Sciatic nerve (tissue), 2 donors: ENCODE measurements around the gene CLIC1. TPM values are rescaled to one million over a fixed set of nuclear protein-coding genes. Genes with fewer than 3 reads are reported as not detected.

Experiments
- ATAC-seq: fragments of 200-7000 bp; cut with Tn5 transposase; one replicate; pipeline ENCODE4 v1.9.1; 2020; ENCODE audit warnings: mild to moderate bottlenecking, moderate library complexity
- DNase-seq: peaks from one replicate; pipeline ENCODE4 v3.0.0-alpha.2; 2020; ENCODE audit warnings: low spot score
- intact Hi-C: fragments of 100-400 bp; cut with DNase I; formaldehyde crosslinking; loops from one replicate; pipeline ENCODE4 v1.14.2; 2022
- total RNA-seq: library from RNA; stranded (reverse); fragmentation: NEBNext Ultra II Directional; extraction: Animal tissue kit (Norgen Biotek cat#: 25700); gene quantifications from one replicate; pipeline ENCODE4 v1.2.1, GENCODE V29; 2021
- donor health status: DM: no; HTN: no; CAD: no.
- donor health status: DM: no; HTN: no; CAD: no.

Gene CLIC1
- total RNA-seq, 1 donor from 2014 or later: 239 TPM

- intact Hi-C loops: loop anchor here (10.0 kb wide), 1 partner anchor 107 kb away; no protein-coding TSS in a partner anchor
- DNase-seq (no peak), ATAC-seq (no peak)
These were observed 8.3 kb downstream of the CLIC1 start for GRCh38 chr6:31727717-31728671.

DNA sequence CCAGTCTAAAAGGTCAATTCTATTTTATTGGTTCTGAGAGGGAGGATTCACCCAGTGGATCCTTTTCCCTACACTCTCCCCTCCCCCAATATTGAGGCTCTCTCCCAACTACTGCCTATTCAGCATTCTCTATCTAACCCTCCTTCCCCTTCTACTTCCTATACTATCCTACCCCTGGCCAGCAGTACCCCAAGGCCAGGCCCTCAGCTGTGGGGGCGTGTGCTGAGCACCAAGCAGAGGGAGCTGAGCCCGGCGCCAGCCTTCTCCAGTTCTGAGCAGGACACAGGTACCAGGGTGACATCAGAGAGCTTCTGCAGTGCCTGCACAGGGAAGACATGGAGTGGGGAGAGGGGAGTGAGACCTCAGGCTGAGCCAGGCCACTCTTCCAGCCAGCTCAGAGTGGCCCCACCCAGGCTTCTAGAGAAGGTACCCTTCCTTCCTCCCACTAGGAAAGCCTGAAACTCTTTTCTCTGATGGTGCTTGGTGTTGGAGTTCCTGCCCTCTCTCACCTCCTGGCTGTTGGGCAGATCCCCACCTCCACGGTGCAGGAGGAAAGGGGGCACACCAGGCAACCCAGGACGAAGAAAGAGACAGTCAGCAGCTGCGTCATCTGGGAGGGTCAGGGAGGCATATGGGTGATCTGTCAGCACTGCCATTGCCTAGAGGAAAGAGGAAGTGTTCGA lies 9.2 kb downstream of the CLIC1 start:
- DNase-seq (no peak), ATAC-seq (no peak)
- intact Hi-C loops: loop anchor here (10.0 kb wide), 1 partner anchor 108 kb away; no protein-coding TSS in a partner anchor

DNA sequence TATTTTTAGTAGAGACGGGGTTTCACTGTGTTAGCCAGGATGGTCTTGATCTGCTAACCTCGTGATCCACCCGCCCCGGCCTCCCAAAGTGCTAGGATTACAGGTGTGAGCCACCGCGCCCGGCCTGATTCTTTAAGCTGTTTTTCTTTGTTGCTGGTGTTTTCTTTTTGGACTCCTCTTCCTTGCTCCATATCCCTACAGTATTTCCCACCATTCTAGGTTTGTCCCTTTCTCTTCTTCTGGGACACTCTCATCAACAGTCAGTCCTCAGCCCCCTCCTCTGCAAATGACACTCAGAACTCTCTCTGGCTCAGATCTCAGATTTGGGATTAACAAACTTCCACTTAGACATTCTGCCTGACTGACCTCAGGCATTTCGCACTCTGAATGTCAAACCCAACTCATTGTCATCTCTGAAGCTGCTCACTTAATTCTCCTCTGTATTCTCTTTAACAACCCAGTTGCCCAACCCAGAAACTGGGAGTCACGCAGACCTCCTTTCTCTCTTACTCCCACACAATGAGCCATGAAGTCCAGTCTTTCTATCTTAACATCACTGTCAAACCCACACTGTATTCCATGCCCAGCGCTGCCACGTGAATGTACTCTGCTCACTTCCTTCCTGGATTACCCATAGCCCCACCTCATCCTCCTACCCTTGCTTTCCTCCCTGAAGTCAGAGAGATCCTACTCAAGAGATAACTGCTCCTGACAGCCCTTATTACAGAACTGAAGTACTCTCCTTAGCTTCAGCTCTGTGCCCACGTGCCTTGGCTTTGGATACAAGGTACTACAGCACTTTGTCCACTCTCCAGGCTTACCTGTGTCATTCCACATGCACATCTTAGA lies 10.6 kb downstream of the CLIC1 start:
- DNase-seq: no peak
- ATAC-seq: no peak
- intact Hi-C loops: loop anchor here (10.0 kb wide), 1 partner anchor 109 kb away; no protein-coding TSS in a partner anchor

- intact Hi-C loops: loop anchor here (10.0 kb wide), 1 partner anchor 111 kb away; no protein-coding TSS in a partner anchor
- ATAC-seq (no peak), DNase-seq (no peak)
These were observed 12.2 kb downstream of the CLIC1 start for GRCh38 chr6:31723980-31724691.

DNA sequence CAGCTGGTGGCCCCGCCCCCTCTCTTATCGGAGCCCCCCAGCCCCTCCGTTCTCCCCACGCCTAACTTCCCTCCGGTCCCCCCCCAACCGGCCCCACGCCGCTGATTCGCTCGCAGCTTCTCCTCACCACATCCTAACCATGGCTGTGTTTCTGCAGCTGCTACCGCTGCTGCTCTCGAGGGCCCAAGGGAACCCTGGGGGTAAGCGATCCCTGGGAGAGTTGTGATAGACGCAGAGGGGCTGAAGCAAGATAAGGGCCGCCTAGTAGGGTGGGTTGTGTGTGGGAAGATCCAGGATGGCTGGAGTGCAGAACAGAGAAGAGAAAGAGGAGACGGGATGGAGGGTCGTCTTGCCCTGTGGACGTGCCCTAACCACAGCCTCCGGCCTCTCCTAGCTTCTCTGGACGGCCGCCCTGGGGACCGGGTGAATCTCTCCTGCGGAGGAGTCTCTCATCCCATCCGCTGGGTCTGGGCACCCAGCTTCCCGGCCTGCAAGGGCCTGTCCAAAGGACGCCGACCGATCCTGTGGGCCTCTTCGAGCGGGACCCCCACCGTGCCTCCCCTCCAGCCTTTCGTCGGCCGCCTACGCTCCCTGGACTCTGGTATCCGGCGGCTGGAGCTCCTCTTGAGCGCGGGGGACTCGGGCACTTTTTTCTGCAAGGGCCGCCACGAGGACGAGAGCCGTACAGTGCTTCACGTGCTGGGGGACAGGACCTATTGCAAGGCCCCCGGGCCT lies 12.9 kb downstream of the CLIC1 start, which contains the start of gene MPIG6B:
Gene MPIG6B (plus strand): TSS at position 129 of the 735 bp plus-strand sequence. CDS start 11 bp downstream, at position 140.
- DNase-seq (no peak), ATAC-seq (no peak)
- intact Hi-C loops: loop anchor here (10.0 kb wide), 1 partner anchor 111 kb away; no protein-coding TSS in a partner anchor

- DNase-seq (no peak), ATAC-seq (no peak)
- intact Hi-C loops: loop anchor here (10.0 kb wide), 1 partner anchor 113 kb away; no protein-coding TSS in a partner anchor
These were observed 14.2 kb downstream of the CLIC1 start for GRCh38 chr6:31722173-31722572.

GRCh38 chr6:31721351-31722020 lies 14.8 kb downstream of the CLIC1 start, which contains the start of gene LY6G6C:
LY6G6C (minus strand) TSS chr6:31721746; CDS start chr6:31721679, 67 bp downstream.
- intact Hi-C loops: loop anchor here (10.0 kb wide), 1 partner anchor 113 kb away; no protein-coding TSS in a partner anchor
- ATAC-seq (no peak), DNase-seq (no peak)

GRCh38 chr6:31720196-31720770 lies 16.0 kb downstream of the CLIC1 start:
- DNase-seq: no peak
- intact Hi-C loops: loop anchor here (10.0 kb wide), 1 partner anchor 115 kb away; no protein-coding TSS in a partner anchor
- ATAC-seq: no peak

DNA sequence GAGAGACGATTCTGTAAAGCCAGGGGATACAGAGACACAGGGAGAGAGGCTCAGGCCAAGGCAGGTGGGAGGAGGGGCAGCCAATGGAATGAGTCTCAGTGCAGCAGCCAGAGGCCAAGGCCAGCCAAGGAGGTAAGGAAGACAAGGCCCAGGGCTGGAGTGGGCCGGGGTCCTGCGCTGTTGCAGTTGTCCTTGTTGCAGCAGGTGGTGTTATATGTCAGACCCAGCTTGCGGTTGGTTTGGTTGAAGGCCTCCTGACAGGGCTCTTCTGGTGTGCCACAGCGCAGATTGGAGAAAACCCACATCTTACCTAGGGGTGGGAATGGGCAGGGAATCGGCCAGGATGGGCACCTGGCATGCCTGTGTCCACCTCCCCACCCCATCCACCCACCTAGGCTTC lies 17.3 kb downstream of the CLIC1 start:
- ATAC-seq (no peak), DNase-seq (no peak)
- intact Hi-C loops: no loop called here

- intact Hi-C loops: no loop called here
- DNase-seq (no peak), ATAC-seq (no peak)
These were observed 18.1 kb downstream of the CLIC1 start for GRCh38 chr6:31718265-31718664.

- DNase-seq (no peak), ATAC-seq (no peak)
- intact Hi-C loops: no loop called here
These were observed 18.7 kb downstream of the CLIC1 start for GRCh38 chr6:31717499-31718222.

- intact Hi-C loops: no loop called here
- ATAC-seq (no peak), DNase-seq (no peak)
These were observed 21.0 kb downstream of the CLIC1 start, which contains the start of gene LY6G6D for GRCh38 chr6:31715022-31715958. LY6G6D (plus strand) TSS chr6:31715348; CDS start chr6:31715356, 8 bp downstream.

DNA sequence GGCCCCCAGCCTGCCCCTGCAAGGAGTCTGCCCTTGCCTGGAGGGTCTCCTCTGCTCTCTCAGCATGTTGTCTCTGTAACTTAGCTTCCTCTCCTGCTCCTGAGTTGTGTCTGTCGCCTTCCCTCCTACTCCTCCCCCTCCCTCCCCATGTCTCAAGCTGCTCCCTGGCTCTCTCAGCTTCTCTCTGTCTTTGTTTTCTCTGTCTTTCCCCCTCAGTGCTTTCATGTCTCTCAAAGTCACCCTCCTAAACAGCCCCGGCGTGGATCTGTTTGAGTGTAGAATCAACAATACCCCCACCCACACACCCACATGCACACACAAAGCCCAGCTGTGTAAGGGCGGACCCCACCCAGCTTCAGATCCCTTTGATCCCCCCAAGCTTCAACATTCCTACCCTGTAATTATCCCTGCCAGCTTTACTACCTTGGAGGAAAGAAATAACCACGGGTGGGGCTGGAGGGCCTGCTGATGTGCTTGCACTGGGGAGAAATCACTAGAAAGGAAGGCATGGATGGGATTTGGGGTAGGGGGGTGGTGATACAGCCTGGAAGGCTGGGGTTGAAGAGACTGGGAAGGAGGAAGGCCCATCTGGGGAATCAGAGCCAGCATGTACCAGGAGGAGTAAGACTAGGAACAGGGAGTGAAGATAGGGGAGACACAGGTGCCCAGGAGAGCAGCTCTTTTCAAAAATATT lies 22.2 kb downstream of the CLIC1 start:
- intact Hi-C loops: no loop called here
- DNase-seq (no peak), ATAC-seq (no peak)

DNA sequence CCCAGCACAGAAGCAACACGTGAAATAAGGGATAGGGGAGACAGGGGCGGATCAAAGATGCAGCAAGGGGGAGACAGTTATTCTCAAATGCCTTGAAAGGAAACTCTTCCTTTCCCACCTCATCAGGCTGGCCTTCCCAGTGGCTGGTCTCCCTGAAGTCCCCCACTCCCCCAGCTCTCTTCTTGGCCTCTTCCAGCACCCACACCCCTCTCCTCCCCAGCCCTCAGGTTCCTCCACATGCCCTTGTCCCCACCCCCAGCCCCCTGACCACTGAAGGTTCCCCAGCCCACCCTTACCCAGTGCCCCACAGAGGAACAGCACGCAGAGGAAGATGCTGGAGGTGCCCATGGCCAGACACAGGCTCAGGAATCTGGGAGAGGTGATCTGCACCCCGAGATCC lies 22.9 kb downstream of the CLIC1 start:
- DNase-seq: no peak
- ATAC-seq: no peak
- intact Hi-C loops: no loop called here
